Measurements from ENCODE around the gene CTBP2.
"Not testable (repeated sequence)": the region's sequence is repeated elsewhere in the genome, so short reads cannot be mapped to it uniquely, and the experiment has no call there.

CTBP2 gene

GRCh38 chr10:125186431-125187170, 26.2 kb upstream of the CTBP2 start:
- no peak for DNase-seq

DNA sequence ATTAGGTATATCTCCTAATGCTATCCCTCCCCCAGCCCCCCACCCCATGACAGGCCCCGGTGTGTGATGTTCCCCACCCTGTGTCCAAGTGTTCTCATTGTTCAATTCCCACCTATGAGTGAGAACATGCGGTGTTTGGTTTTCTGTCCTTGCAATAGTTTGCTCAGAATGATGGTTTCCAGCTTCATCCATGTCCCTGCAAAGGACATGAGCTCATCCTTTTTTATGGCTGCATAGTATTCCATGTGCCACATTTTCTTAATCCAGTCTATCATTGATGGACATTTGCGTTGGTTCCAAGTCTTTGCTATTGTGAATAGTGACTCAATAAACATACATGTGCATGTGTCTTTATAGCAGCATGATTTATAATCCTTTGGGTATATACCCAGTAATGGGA, 18.7 kb upstream of the CTBP2 start:
- not testable (repeated sequence) for DNase-seq

DNA sequence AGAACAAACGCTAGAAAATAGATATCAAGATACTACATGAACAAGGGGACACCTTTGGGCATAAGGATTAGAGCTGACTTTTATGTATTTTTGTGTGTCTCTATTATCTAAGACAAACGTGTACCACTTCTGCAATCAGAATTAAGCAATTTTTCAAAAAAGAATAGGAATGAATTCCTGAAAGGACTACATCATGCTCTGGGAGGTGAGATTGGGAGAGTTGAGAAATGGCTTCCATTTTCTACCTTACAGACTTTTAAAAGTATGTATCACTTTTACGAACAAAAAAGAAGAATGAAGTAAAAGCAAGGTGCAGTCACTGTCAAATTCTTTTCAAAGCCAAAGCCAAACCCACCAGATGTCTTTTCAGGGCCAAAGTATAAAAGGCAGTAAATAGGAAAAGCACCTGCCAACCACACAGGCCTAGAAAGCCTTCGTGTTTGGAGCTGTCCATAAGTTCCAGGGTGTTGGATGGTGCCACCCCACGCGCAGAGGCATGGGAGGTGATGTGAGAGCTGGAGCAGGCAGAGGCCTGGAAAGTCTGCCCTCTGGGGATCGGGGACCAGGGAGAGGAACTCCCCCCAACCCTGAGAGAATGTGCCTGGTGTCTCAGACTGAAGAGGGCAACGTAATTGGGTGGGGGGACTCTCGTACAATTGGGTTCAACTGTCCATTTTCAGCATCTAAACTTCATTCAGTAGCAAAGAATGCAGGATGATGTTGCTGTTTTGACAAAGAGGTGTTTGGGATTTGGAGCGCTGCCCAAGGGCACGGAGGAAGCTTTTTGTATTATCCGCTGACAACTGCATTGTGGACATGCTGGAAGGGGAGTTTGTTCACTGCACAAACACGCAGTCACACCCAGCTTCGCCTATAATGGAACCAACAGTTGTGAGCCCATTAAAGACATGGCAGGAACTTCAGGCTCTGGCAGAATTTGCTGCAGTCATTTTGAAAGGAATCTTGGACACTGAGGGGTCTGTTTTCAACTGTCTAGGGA, 17.6 kb upstream of the CTBP2 start:
- no peak for DNase-seq

DNA sequence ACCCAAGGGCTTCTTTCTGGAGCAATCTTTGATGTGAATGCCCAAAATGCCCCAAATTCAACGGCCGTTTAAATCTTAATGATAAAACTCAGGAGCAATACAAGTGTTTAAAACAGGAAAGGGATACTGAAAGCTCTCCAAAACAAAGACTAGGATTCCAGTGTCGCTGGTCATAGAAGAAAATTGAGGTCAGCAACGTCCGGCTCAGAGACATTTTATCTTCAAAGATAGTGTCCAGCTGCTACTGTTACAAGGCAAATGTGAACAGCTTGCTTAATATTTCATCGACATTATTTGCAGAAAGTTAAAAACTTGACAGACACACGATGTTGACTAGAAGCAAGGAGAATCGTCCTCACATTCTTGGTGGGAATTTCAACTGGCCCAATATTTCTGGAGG, 15.4 kb upstream of the CTBP2 start:
- DNase-seq = no peak

- no peak for DNase-seq
Observed at GRCh38 chr10:125174360-125174759, 14.0 kb upstream of the CTBP2 start.

DNA sequence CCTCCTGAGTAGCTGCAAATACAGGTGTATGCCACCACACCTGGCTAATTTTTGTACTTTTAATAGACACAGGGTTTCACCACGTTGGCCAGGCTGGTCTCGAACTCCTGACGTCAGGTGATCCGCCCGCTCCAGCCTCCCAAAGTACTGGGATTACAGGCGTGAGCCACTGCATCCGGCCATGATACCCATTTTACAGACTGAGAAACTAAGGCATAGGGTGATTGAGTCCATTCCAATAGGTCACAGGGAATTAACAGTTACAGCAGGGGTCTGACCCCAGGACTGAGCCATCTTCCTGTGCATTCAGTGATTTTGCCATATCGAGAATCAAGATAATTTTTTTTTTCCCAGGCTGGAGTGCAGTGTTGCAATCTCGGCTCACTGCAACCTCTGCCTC, 12.3 kb upstream of the CTBP2 start:
- DNase-seq = no peak

DNA sequence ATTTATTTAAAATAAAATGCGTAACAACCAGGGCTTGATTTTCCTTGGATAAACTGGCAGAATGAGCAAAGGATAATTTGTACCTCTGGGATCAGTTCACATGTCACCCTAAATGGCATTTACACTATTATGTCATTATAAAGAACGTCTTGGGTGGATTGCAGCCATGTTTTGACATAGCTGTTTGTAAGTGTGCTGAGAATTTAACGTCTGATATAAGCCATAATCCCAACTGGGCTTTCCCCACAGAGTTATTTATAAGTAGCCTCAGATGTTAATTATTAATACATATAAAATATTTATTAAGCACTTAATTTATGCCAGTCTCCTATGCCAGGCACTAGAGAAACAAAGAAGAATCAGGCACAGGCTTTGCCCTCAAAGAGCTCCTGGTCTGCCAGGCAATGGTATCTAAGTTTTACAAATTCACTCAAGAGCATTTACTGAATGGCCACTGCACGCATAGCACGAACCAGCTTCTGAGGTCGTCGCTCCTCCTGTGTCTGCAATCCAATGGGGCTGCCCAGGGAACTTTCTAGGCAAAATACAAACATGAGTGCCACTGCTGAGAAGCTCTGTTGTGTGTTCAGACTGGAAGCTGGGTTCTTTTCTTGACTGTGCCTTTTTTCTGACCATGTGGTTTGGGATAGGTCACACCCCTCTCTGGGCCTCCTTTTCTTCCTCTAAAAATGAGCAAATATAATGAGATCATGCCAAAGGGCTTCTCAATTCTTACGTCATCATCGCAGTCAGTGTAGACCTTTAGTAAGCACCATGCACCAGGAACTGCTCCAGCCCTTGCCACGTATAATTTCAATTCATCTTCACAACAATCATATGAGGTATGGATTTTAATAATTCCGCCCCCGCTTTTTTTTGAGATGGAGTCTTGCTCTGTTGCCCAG, 11.3 kb upstream of the CTBP2 start:
- no peak for DNase-seq

DNA sequence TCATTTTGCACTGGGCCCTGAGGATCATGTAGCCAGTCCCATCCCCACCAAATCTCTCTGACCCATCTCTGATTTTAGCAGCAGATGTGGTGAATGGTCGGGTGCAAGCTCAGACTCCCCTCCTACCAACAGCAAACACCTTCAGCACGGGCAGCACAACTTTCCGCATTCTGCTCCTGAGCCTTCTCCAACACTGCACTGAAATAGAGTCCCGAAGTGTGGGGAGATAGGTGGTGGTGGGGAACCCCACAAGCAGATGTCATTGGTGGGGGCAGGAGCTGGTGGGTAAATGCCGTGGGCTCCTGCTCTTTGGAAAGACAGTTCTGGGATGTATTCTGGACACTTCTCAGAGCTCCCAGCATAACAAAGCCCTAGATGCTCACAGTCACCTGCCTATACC, 9.6 kb upstream of the CTBP2 start:
- DNase-seq = no peak

GRCh38 chr10:125169279-125169678, 8.9 kb upstream of the CTBP2 start:
- no peak for DNase-seq

DNA sequence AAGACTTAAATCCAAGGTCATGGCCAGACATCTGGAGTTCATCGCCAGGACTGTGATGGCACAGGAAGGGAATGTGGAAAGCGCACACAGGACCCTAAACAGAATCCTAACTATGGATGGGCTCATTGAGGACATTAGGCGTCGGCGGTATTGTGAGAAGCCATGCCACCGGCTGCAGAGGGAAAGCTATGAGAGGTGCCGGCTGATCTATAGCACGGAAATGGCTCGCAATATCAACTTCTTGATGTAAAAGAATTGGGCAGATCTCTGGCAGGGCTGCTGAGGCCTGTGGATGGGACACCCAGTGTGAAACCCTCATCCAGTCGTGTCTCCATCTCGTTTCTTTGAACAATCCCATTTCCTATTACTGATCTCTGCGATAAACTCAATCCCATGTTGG, 6.3 kb upstream of the CTBP2 start:
- DNase-seq = no peak

DNA sequence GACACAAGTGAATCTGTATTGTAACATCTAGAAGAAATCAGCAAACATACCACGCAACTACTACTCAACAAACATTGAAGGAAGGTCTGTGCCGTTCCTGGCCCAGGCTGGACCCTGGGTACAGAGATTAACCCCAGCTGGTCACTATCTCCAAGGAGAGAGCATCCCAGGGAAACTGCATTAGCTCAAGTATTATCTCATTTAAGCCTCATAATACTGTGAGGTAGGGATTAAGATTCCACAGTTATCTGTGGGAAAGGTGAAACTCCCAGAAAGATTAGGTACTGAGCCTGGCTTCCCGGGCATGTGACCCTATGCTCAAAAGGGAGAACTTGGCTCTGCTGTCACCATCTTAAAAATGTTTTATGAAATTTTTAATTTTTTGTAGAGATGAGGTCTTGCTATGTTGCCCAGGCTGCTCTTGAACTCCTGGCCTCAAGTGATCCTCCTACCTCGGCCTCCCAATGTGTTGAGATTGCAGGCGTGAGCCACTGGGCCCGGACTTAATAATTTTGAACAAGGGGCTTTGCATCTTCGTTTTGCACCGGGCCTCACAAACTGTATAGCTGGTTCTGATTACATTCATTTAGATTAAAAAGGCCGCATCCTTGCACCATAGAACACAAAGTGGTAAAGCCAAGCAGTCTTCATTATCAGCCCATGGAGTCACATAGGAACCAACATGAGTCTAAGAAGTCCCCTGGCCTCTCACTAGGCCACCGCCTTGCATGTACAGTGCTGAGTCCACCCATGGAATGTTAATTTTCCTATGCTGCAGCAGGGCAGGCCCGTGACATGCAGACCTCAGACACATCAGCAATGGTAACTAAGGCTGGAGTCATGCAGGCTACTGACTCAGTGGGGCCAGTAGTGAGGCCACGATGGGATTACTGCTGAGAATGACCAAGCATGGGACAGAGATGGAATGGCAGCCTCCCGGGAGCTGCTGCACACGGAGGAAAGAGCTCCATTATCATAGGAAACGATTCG, 5.5 kb upstream of the CTBP2 start:
- DNase-seq = no peak

DNA sequence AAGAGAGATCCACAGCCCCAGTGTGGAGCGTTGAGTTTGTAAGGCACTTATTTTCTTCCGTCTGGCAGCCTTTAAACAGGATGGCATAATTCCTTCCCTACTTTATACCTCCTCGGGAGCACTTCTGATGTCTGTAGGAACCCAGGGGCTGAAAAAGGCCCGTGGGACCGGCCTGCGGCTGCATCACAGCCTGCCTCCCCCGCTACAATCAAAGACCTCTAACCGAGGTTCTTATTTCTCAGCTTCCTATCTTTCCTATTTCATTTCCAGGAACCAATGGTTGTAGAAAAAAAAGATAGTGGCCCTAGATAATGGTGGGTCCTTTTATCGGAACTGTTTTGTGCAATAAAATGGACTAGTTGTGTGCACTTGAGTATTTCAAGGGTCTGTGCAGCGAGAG, 4.1 kb upstream of the CTBP2 start:
- DNase-seq = no peak

DNA sequence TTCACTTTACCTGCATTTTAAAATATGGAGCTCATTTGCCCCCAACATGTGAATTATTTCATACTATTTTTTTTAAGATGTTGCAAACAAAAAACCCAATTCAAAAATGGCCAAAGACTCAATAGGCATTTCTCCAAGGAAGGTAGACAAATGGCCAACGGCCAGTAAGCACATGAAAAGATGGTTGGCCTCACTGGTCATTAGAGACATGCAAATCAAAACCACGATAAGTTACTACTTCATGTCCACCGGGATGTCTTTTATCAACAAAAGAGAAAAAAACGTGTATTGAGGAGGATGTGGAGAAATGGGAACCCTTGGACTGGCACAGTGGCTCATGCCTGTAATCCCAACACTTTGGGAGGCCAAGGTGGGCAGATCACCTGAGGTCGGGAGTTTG, 3.4 kb upstream of the CTBP2 start:
- DNase-seq = no peak

GRCh38 chr10:125163312-125163711, 2.9 kb upstream of the CTBP2 start:
- DNase-seq = not testable (repeated sequence)

DNA sequence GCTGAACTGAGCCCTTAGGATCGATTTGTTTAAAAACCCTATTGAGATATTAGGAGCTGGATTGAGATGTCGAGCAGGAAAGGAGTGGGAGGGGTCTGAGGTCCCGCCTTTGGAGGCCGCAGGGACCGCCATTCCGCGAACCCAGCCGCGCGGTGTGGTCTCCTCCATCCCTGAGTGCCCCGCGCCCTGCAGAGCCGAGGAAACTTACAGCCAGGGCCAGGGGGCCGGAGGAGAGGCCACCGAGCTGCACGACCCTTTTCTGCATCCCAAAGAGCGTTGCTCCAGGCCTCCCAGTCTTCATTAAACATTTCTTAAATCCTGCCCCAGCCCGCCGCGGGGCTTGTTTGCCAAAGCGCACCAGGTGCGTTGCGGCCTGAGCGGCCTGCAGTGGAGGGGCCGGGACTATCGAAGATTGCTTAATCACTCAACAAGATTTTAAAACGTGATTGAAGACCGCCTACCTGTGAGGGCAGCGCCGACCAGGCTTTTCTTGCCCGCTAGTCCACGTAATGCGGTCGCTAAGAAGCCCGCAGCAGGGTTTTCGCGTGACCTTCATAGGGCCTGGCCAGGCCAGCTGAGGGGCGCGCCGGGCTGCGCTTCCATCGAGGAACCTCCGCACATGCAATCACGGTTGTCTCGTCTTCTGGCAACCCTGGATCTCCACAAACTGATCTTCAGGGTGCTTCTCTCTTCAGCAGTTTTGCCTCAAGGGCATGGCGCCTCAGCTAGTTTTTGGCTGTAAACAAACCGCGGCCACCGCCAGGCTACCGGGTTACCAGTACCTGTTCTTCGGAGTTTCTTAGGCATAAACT, 2.0 kb upstream of the CTBP2 start:
- DNase-seq = no peak

DNA sequence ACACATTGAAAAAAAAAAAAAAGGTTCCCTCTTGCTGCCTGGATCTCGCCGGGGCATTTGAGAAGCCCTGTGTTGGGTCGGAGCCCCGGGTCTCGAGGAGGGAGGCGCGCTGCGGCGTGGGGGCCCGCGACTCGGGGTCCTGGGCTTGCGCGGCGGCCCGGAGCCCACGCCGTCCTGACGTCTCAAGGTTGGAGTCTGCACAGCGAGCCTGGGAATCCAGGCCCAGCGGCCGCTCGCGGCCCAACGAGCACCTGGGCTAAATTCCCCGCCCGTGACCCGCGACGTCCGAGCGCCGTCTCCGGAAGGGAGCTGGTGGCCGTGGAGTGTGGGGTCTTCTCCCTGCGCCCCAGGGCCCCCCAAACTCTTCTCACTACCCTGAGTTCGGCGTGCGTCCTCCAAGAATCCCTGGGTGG, 1.4 kb upstream of the CTBP2 start:
- no peak for DNase-seq

- DNase-seq = peak; percentile 79
Observed at GRCh38 chr10:125160856-125161706, 718 bp upstream of the CTBP2 start.

DNA sequence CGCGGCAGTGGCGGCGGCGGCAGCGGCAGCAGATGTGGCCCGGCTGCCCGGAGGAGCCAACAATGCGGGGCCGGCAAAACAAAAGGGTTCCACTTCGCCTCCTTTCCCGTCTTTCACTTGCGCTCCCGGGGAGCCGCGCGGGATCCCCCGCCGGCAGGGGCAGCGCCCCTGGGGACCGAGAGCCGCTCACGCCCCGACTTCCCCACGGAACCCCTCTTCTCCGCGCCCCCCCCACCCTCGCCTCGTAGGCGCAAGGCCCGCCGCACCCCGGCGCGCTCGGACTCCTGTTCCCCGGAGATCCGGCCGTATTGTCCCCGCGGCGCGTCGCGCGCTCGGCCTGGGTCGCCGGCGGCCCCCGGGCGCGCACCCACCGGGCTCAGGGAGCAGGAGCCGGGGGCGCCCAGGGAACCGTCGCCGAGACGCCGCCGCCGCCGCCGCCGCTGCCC, 854 bp downstream of the CTBP2 start:
- no peak for DNase-seq

- DNase-seq = no peak
Observed at GRCh38 chr10:125158601-125159485, 1.5 kb downstream of the CTBP2 start.

Measured in DMS153 (cell line).